Measurements from ENCODE around the gene LHFPL3. TPM values are rescaled to one million over a fixed set of nuclear protein-coding genes. Genes with fewer than 3 reads are reported as not detected.

LHFPL3 gene
- total and polyA plus RNA-seq, 2 donors (not counting 1 experiment from before 2014, with no cell fraction given) = not detected

- TF ChIP-seq EZH2 (IDR thresholded peaks at IDR 0.05; ENCODE audit: borderline replicate concordance, insufficient read depth, low read depth, low read length, poor library complexity, severe bottlenecking) (no peak), CTCF (IDR thresholded peaks at IDR 0.05) (peak; percentile 95)
- no peaks in the 10 kb centered on the region for H3K9me3 Mint-ChIP-seq (ENCODE audit: insufficient read depth)
- H4K20me1 ChIP-seq (ENCODE audit: control insufficient read depth, insufficient read depth, low read length, poor library complexity, severe bottlenecking) = no peaks in the 10 kb centered on the region
- no peak overlapping the region for H3K4me3 Mint-ChIP-seq
- H3K27me3 ChIP-seq (replicated peaks in 1 of 4; ENCODE audit: control extremely low read depth in 1 of 4, control insufficient read depth in 3 of 4, insufficient read depth in 4 of 4, low read length in 3 of 4) = peaks cover 0 to 9% (median 2%) of the 10 kb centered on the region in 4 experiments
- peaks cover 0 to 5% (median 0%) of the 10 kb centered on the region in 3 donors for H3K9me3 ChIP-seq (ENCODE audit: control extremely low read depth in 1 of 3, control insufficient read depth in 2 of 3, insufficient read depth in 1 of 3, low read length in 2 of 3)
- DNase-seq (peak; percentile 78), ATAC-seq (ENCODE audit: low read depth) (peak; percentile 81)
- peaks cover 8% of the 10 kb centered on the region for H3K4me1 Mint-ChIP-seq
- H3K4me1 ChIP-seq (ENCODE audit: control insufficient read depth in 2 of 2, insufficient read depth in 2 of 2, low read length in 2 of 2) = peaks cover 4 to 6% of the 10 kb centered on the region in 2 donors
- H2AFZ ChIP-seq (ENCODE audit: insufficient read depth, low read depth, low read length, poor library complexity, severe bottlenecking) = peak overlapping the region; percentile 48
- intact Hi-C loops (cut with micrococcal nuclease) = loop anchor here (1.0 to 5.0 kb wide), 3 partner anchors 34 to 703 kb away; no protein-coding TSS in a partner anchor
- no peak overlapping the region for H3K27ac ChIP-seq (ENCODE audit: low read length in 2 of 2)
- no peak overlapping the region for H3K9ac ChIP-seq (ENCODE audit: low read length)
- peak overlapping the region; percentile 42 for H3K4me2 ChIP-seq (replicated peaks; ENCODE audit: low read depth, low read length, poor library complexity, severe bottlenecking)
- no peaks in the 10 kb centered on the region for H3K36me3 ChIP-seq (replicated peaks in 1 of 2; ENCODE audit: control extremely low read depth in 1 of 2, control insufficient read depth in 1 of 2, extremely low read depth in 1 of 2, insufficient read depth in 2 of 2, low read length in 1 of 2)
- H3K4me3 ChIP-seq (ENCODE audit: control extremely low read depth in 1 of 5, extremely low read depth in 1 of 5, insufficient read depth in 1 of 5, low read depth in 2 of 5, low read length in 4 of 5) = no peak overlapping the region
- no peaks in the 10 kb centered on the region for H3K79me2 ChIP-seq (ENCODE audit: control insufficient read depth, insufficient read depth, low read length)
- CTCF ChIA-PET = interaction anchor here (0.6 to 9.5 kb wide), 33 partner anchors 8 to 710 kb away, joined by 3 to 293 read pairs (median 4); no protein-coding TSS in a partner anchor
- 6% methylated on average over 6 of the region's 17 CpGs for WGBS (ENCODE audit: insufficient coverage)
- H3K27ac Mint-ChIP-seq = no peak overlapping the region
- POLR2A ChIA-PET = interaction anchor here (0.5 to 0.6 kb wide), 2 partner anchors 123 to 441 kb away, joined by 6 to 8 read pairs; no protein-coding TSS in a partner anchor
- peaks cover 12% of the 10 kb centered on the region for H3K27me3 Mint-ChIP-seq
Observed at GRCh38 chr7:104883718-104884452, 555.5 kb downstream of the LHFPL3 start.

GRCh38 chr7:104886651-104887050 is 558.2 kb downstream of the LHFPL3 start:
- no peak for TF ChIP-seq CTCF (IDR thresholded peaks at IDR 0.05)
- TF ChIP-seq EZH2 (IDR thresholded peaks at IDR 0.05; ENCODE audit: borderline replicate concordance, insufficient read depth, low read depth, low read length, poor library complexity, severe bottlenecking) = no peak
- ChIA-PET POLR2A (no interaction called here), CTCF (interaction anchor here (9.5 kb wide), 1 partner anchor 33 kb away, joined by 293 read pairs; no protein-coding TSS in a partner anchor)
- Histone ChIP-seq H3K27ac (ENCODE audit: low read length in 2 of 2) (no peak overlapping the region), H3K4me1 (ENCODE audit: control insufficient read depth in 2 of 2, insufficient read depth in 2 of 2, low read length in 2 of 2) (peaks cover 4 to 6% of the 10 kb centered on the region in 2 donors), H3K27me3 (replicated peaks in 1 of 4; ENCODE audit: control extremely low read depth in 1 of 4, control insufficient read depth in 3 of 4, insufficient read depth in 4 of 4, low read length in 3 of 4) (peaks cover 0 to 9% (median 2%) of the 10 kb centered on the region in 4 experiments), H3K4me2 (replicated peaks; ENCODE audit: low read depth, low read length, poor library complexity, severe bottlenecking) (no peak overlapping the region), H3K36me3 (replicated peaks in 1 of 2; ENCODE audit: control extremely low read depth in 1 of 2, control insufficient read depth in 1 of 2, extremely low read depth in 1 of 2, insufficient read depth in 2 of 2, low read length in 1 of 2) (no peaks in the 10 kb centered on the region), H2AFZ (ENCODE audit: insufficient read depth, low read depth, low read length, poor library complexity, severe bottlenecking) (no peak overlapping the region), H3K9me3 (ENCODE audit: control extremely low read depth in 1 of 3, control insufficient read depth in 2 of 3, insufficient read depth in 1 of 3, low read length in 2 of 3) (no peaks in the 10 kb centered on the region), H4K20me1 (ENCODE audit: control insufficient read depth, insufficient read depth, low read length, poor library complexity, severe bottlenecking) (no peaks in the 10 kb centered on the region), H3K9ac (ENCODE audit: low read length) (no peak overlapping the region), H3K79me2 (ENCODE audit: control insufficient read depth, insufficient read depth, low read length) (no peaks in the 10 kb centered on the region), H3K4me3 (ENCODE audit: control extremely low read depth in 1 of 5, extremely low read depth in 1 of 5, insufficient read depth in 1 of 5, low read depth in 2 of 5, low read length in 4 of 5) (no peak overlapping the region)
- Mint-ChIP-seq H3K27me3 (peaks cover 12% of the 10 kb centered on the region), H3K27ac (no peak overlapping the region), H3K4me1 (peaks cover 8% of the 10 kb centered on the region), H3K4me3 (no peak overlapping the region), H3K9me3 (ENCODE audit: insufficient read depth) (no peaks in the 10 kb centered on the region)
- 80% methylated on average over 1 of the region's 4 CpGs for WGBS (ENCODE audit: insufficient coverage)
- ATAC-seq (ENCODE audit: low read depth) = no peak
- DNase-seq = no peak
- intact Hi-C loops (cut with micrococcal nuclease) = no loop called here

All from B cell (primary cell).